ENCODE data around the gene AK9.
A peak's percentile ranks its signal among the peaks of the same experiment; 100 is the strongest.

Gene AK9

DNA sequence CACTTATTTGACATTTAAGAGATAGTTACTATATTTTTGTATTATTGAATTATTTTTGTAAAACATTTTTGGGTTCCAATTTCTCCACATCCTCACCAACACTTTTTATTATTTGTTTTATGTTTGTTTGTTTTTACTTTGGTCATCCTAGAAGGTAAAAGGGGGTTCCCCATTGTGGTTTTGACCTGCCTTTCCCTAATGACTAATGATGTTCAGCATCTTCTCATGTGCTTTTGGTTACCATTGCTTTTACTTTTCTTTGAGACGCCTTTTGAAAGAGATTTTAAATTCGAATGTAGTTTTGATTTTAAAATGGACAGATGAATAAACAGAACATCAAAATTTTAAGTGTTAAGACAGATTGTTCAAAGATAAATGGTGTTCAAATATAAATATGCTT, 46.9 kb downstream of the AK9 start:
- no peak overlapping the region for H3K27ac ChIP-seq
- CTCF ChIA-PET, result no interaction called here
- TF ChIP-seq CTCF (conservative IDR thresholded peaks at IDR 0.05; ENCODE audit: low read depth), result no peak
- DNase-seq (ENCODE audit: low spot score), result peak; percentile 14
- POLR2A ChIA-PET (ENCODE audit: low non-redundant PET), result no interaction called here

GRCh38 chr6:109632405-109632804, 58.6 kb downstream of the AK9 start:
- DNase-seq (ENCODE audit: low spot score), result no peak
- no peak overlapping the region for H3K27ac ChIP-seq
- ChIA-PET POLR2A (ENCODE audit: low non-redundant PET) (no interaction called here), CTCF (no interaction called here)
- TF ChIP-seq CTCF (conservative IDR thresholded peaks at IDR 0.05; ENCODE audit: low read depth), result no peak

DNA sequence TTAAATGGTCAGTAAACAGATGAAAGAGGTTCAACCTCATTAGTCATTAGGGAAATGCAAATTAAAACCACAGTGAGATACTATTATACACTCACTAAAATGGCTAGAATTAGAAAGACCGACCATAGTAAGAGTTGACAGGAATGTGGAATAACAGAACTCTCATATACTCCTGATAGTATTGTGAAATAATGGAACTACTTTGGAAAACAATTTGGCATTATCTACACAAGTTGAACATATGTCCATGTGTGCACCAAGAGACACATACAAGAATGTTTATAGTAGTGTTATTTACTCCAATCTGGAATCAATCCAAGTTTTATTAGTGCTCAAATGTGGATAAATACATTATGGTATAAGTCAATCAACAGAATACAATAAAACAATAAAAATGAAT, 59.6 kb downstream of the AK9 start:
- no peak overlapping the region for H3K27ac ChIP-seq
- ChIA-PET CTCF (no interaction called here), POLR2A (ENCODE audit: low non-redundant PET) (no interaction called here)
- no peak for DNase-seq (ENCODE audit: low spot score)
- no peak for TF ChIP-seq CTCF (conservative IDR thresholded peaks at IDR 0.05; ENCODE audit: low read depth)

DNA sequence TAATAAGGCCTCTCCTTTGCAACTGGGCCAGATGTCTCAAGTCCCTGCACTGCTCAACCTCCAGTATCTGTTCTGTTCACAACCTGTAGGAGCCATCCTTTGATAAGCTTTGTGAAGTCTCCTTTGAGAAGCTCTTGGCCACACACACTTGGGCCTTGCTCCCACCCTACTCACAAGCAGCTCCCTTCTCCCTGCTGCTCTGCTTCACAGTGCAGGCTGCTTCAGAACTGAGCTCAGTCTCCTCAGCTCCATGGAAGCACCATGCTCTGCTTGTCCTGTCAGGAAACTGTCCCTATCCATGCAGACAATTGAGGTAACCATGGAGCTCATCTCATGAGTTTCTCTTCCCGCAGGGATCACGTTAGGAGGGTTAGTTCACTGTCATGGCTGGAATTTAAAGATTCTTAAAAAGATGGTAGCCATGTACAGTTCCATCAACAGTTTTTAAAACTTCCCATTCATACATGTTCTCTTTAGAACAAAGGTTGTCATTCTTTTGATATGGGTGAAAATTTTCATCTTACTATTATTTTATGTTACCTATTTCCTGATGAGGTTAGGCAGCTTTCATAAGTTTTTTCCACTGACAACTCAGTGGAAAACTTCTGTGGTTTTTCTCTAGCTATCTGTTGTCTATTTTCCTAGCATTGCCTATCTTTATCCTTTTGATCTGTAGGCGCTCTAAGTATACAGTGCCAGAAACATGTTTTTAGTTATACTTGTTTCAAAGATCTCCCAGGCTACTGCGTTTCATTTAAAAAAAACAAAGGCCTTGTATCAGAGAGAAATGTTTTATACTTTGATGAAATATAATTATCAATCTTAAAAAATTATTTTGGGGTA, 62.6 kb downstream of the AK9 start:
- ChIA-PET CTCF (interaction anchor here (0.6 kb wide), 1 partner anchor 23 kb away, joined by 4 read pairs; no protein-coding TSS in a partner anchor), POLR2A (ENCODE audit: low non-redundant PET) (no interaction called here)
- no peak for TF ChIP-seq CTCF (conservative IDR thresholded peaks at IDR 0.05; ENCODE audit: low read depth)
- no peak for DNase-seq (ENCODE audit: low spot score)
- no peak overlapping the region for H3K27ac ChIP-seq

- ChIA-PET POLR2A (ENCODE audit: low non-redundant PET) (interaction anchor here (0.7 kb wide), 1 partner anchor 7 kb away, joined by 11 read pairs; no protein-coding TSS in a partner anchor), CTCF (no interaction called here)
- no peak overlapping the region for H3K27ac ChIP-seq
- no peak for DNase-seq (ENCODE audit: low spot score)
- no peak for TF ChIP-seq CTCF (conservative IDR thresholded peaks at IDR 0.05; ENCODE audit: low read depth)
Measured at GRCh38 chr6:109626311-109626710, 64.7 kb downstream of the AK9 start.

DNA sequence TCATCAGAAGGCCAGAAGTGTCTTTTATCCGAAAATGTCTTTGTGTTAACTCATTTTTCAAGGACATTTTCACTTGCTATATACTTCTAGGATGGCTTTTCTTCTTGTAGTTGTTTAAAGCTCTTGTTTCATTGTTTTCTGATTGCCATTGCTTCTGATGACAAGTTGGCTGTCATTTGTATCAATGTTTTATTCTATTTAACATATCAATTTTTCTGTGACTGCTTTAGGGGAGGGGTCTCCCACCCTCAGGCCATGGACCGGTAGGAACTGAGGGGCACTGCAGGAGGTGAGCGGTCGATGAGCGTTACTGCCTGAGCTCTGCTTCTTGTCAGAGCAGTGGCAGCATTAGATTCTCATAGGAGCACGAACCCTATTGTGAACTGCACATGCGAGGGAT, 65.8 kb downstream of the AK9 start:
- H3K27ac ChIP-seq, result no peak overlapping the region
- no peak for DNase-seq (ENCODE audit: low spot score)
- TF ChIP-seq CTCF (conservative IDR thresholded peaks at IDR 0.05; ENCODE audit: low read depth), result no peak
- ChIA-PET CTCF (interaction anchor here (0.7 kb wide), 1 partner anchor 1058 kb away, joined by 4 read pairs; no protein-coding TSS in a partner anchor), POLR2A (ENCODE audit: low non-redundant PET) (no interaction called here)
